AG10803 (cell line): Measurements from ENCODE around the gene KCNK5.

ENCODE experiments used
- DNase-seq: peaks from one replicate; pipeline ENCODE4 v3.0.0; 2010; ENCODE audit warnings: low read depth
- H3K4me3 ChIP-seq: 2 replicates; pipeline ENCODE4 v1.5.1; 2011; ENCODE audit warnings: mild to moderate bottlenecking, low read length, control low read depth
- TF ChIP-seq, protein P1 (sequence below): conservative IDR thresholded peaks from 2 replicates; pipeline ENCODE4 v1.5.1; 2011; ENCODE audit warnings: mild to moderate bottlenecking, low read length, control low read depth, inconsistent platforms

The KCNK5 gene

DNA sequence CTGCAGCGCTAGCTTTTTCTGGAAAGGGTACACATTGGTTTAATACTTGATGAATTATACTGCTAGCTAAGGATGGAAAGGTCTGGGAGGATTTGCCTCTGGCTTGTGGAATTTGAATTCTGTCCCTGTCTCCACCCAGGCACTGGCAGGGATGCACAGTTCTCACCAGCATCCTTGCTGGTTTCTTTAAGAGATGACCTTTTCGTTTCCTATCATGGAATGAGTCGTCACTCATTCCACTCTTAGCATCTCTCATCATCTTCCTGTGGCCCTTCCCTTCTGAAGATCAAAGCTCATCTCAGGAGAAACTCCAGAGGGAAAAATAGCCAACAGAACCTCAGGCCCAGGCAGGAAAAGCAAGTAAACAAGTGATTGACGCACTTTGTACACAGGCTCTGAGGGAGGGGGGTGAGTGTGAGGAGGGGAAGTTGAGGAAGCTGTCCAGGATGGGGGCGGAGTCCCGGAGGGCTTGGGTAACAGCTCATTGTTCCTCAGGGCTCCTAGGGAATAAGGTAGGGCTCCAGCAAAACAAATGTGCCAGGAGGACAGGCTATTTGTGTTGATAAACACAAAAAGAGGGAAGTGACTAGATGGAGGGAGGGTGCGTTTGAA is 88.6 kb downstream of the KCNK5 start:
- DNase-seq: no peak
- TF ChIP-seq, protein P1, sequence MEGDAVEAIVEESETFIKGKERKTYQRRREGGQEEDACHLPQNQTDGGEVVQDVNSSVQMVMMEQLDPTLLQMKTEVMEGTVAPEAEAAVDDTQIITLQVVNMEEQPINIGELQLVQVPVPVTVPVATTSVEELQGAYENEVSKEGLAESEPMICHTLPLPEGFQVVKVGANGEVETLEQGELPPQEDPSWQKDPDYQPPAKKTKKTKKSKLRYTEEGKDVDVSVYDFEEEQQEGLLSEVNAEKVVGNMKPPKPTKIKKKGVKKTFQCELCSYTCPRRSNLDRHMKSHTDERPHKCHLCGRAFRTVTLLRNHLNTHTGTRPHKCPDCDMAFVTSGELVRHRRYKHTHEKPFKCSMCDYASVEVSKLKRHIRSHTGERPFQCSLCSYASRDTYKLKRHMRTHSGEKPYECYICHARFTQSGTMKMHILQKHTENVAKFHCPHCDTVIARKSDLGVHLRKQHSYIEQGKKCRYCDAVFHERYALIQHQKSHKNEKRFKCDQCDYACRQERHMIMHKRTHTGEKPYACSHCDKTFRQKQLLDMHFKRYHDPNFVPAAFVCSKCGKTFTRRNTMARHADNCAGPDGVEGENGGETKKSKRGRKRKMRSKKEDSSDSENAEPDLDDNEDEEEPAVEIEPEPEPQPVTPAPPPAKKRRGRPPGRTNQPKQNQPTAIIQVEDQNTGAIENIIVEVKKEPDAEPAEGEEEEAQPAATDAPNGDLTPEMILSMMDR: no peak
- H3K4me3 ChIP-seq: no peak overlapping the region
